Epithelial cell of prostate (primary cell): Measurements from ENCODE around the gene CSK.
"Not testable (repeated sequence)": the region's sequence is repeated elsewhere in the genome, so short reads cannot be mapped to it uniquely, and the experiment has no call there.

Source experiments
- DNase-seq: peaks from one replicate; pipeline ENCODE4 v3.0.0-alpha.2; 2011; ENCODE audit warnings: low read depth, low spot score
- H3K27ac ChIP-seq: fragments of 450-650 bp; 2 replicates; pipeline ENCODE4 v1.5.1; 2017; ENCODE audit warnings: mild to moderate bottlenecking

Gene CSK

GRCh38 chr15:74786081-74786480 is 4.2 kb downstream of the CSK start:
- DNase-seq, result not testable (repeated sequence)
- peak overlapping the region; percentile 45 for H3K27ac ChIP-seq

- no peak for DNase-seq
- peak overlapping the region; percentile 45 for H3K27ac ChIP-seq
Observed at GRCh38 chr15:74786551-74787165, 4.8 kb downstream of the CSK start.

- no peak for DNase-seq
Observed at GRCh38 chr15:74787251-74788041, 5.6 kb downstream of the CSK start.

GRCh38 chr15:74788042-74788682 is 6.3 kb downstream of the CSK start:
- no peak for DNase-seq
- H3K27ac ChIP-seq, result peak overlapping the region; percentile 45

More at GRCh38 chr15:74787251-74788041, 5.6 kb downstream of the CSK start:
- peak overlapping the region; percentile 45 for H3K27ac ChIP-seq

- no peak for DNase-seq
- H3K27ac ChIP-seq, result peak overlapping the region; percentile 45
Observed at GRCh38 chr15:74788683-74789151, 6.8 kb downstream of the CSK start.

- no peak for DNase-seq
- H3K27ac ChIP-seq, result peak overlapping the region; percentile 45
Observed at GRCh38 chr15:74789171-74789631, 7.3 kb downstream of the CSK start.

GRCh38 chr15:74789741-74790079 is 7.8 kb downstream of the CSK start:
- no peak for DNase-seq
- H3K27ac ChIP-seq, result no peak overlapping the region

GRCh38 chr15:74790080-74790916 is 8.4 kb downstream of the CSK start:
- H3K27ac ChIP-seq, result no peak overlapping the region
- no peak for DNase-seq

GRCh38 chr15:74791007-74791406 is 9.1 kb downstream of the CSK start:
- DNase-seq, result no peak
- no peak overlapping the region for H3K27ac ChIP-seq

GRCh38 chr15:74791667-74792066 is 9.8 kb downstream of the CSK start:
- H3K27ac ChIP-seq, result no peak overlapping the region

GRCh38 chr15:74792227-74793016 is 10.5 kb downstream of the CSK start:
- no peak for DNase-seq
- H3K27ac ChIP-seq, result no peak overlapping the region

More at GRCh38 chr15:74791667-74792066, 9.8 kb downstream of the CSK start:
- DNase-seq, result no peak

- no peak for DNase-seq
- peak overlapping the region; percentile 16 for H3K27ac ChIP-seq
Observed at GRCh38 chr15:74793135-74794028, 11.5 kb downstream of the CSK start.

GRCh38 chr15:74794248-74794969 is 12.5 kb downstream of the CSK start:
- peak overlapping the region; percentile 50 for H3K27ac ChIP-seq
- DNase-seq, result no peak

GRCh38 chr15:74794970-74795349 is 13.1 kb downstream of the CSK start:
- no peak for DNase-seq
- peak overlapping the region; percentile 50 for H3K27ac ChIP-seq

- H3K27ac ChIP-seq, result peak overlapping the region; percentile 50
- no peak for DNase-seq
Observed at GRCh38 chr15:74795966-74796625, 14.2 kb downstream of the CSK start.

GRCh38 chr15:74798388-74799254 is 16.7 kb downstream of the CSK start:
- peak overlapping the region; percentile 88 for H3K27ac ChIP-seq
- DNase-seq, result no peak
